K562 (cell line): ENCODE data around the gene RELL1.

Source experiments
- KLF1 ChIP-seq: fragments of 450-650 bp; IDR thresholded peaks from 2 replicates; pipeline ENCODE4 v1.6.1; 2016; ENCODE audit warnings: missing genetic modification characterization, missing compliant biosample characterization
- SLC30A9 ChIP-seq: fragments of 250-450 bp; sonication (Bioruptor Pico); IDR thresholded peaks from 2 replicates; pipeline ENCODE4 v1.8.0; 2022; ENCODE audit warnings: mild to moderate bottlenecking, moderate library complexity
- SPI1 ChIP-seq: IDR thresholded peaks from 2 replicates; pipeline ENCODE4 v1.6.1; 2011; ENCODE audit warnings: low read depth, low read length, control low read depth, borderline replicate concordance
- TOE1 ChIP-seq, 2 experiments: fragments of 450-650 bp in 1 of 2; sonication (generic) in 1 of 2; formaldehyde crosslinking in 1 of 2; IDR thresholded peaks; 2 replicates each; pipeline versions ENCODE4 v1.7.1 to v1.8.0; 2016 to 2022; ENCODE audit warnings: borderline replicate concordance in 2 of 2, mild to moderate bottlenecking in 2 of 2, antibody characterized with exemption in 1 of 2, inconsistent platforms in 1 of 2, low read depth in 1 of 2, missing genetic modification reagents in 1 of 2, moderate library complexity in 1 of 2

- TF ChIP-seq KLF1 (tag), result no peak
- no peak for TF ChIP-seq TOE1 (IDR thresholded peaks at IDR 0.05; ENCODE audit: borderline replicate concordance)
- TF ChIP-seq TOE1 (CRISPR knock-in tag; IDR thresholded peaks at IDR 0.05; ENCODE audit: borderline replicate concordance, low read depth), result no peak
- no peak for TF ChIP-seq SPI1
- no peak for TF ChIP-seq SLC30A9
These were observed 1.5 kb upstream of the RELL1 start for GRCh38 chr4:37687681-37688080.
